H1 (cell line): ENCODE results near the gene PBXIP1. TPM values are rescaled to one million over a fixed set of nuclear protein-coding genes. Genes with fewer than 3 reads are reported as not detected.

Experiments used
- RXRA ChIP-seq: IDR thresholded peaks from 2 replicates; pipeline ENCODE4 v1.6.1; 2011; ENCODE audit warnings: low read depth, mild to moderate bottlenecking, low read length, moderate library complexity; ENCODE audit not compliant: insufficient read depth
- polyA plus RNA-seq, 7 experiments: library from polyadenylated mRNA; depleted of rRNA in 3 of 7; stranded (reverse) in 5 of 7; unstranded in 2 of 7; fragments of >200 nt in 5 of 7; fragments of 200-250 nt in 2 of 7; gene quantifications; 1 replicate in 5 of 7; 2 replicates in 1 of 7; 4 replicates in 1 of 7; pipeline versions ENCODE4 v1.2.1 to v1.2.3, GENCODE V29; 2011 to 2013; ENCODE audit warnings: missing spikeins in 2 of 7, mixed read lengths in 2 of 7
- total RNA-seq: library from RNA; stranded (reverse); fragmentation: NEBNext Ultra II Directional; extraction: Animal tissue kit (Norgen Biotek cat#: 25700); gene quantifications from 2 replicates; pipeline ENCODE4 v1.2.1, GENCODE V29; 2021
- TF ChIP-seq, protein P1 (sequence below): fragments of 300-600 bp; sonication (generic); IDR thresholded peaks from 2 replicates; pipeline ENCODE4 v1.7.1; 2012; ENCODE audit warnings: low read length, moderate library complexity, mild to moderate bottlenecking, inconsistent platforms; ENCODE audit not compliant: insufficient replicate concordance
- TF ChIP-seq, protein P2 (sequence below), 3 experiments: IDR thresholded peaks; 1 replicate in 2 of 3; 2 replicates in 1 of 3; pipeline versions ENCODE4 v1.5.1 to v1.6.1; 2011; ENCODE audit warnings: low read length in 3 of 3, mild to moderate bottlenecking in 3 of 3, inconsistent platforms in 2 of 3, low read depth in 1 of 3, moderate library complexity in 1 of 3; ENCODE audit not compliant: insufficient read depth in 1 of 3; ENCODE audit errors: control extremely low read depth in 1 of 3

Gene PBXIP1
- total and polyA plus RNA-seq, 2 of the 8 experiments (the other 6 are each of a cell fraction or from before 2014, with no cell fraction given) = 12.0 to 19.8 TPM

DNA sequence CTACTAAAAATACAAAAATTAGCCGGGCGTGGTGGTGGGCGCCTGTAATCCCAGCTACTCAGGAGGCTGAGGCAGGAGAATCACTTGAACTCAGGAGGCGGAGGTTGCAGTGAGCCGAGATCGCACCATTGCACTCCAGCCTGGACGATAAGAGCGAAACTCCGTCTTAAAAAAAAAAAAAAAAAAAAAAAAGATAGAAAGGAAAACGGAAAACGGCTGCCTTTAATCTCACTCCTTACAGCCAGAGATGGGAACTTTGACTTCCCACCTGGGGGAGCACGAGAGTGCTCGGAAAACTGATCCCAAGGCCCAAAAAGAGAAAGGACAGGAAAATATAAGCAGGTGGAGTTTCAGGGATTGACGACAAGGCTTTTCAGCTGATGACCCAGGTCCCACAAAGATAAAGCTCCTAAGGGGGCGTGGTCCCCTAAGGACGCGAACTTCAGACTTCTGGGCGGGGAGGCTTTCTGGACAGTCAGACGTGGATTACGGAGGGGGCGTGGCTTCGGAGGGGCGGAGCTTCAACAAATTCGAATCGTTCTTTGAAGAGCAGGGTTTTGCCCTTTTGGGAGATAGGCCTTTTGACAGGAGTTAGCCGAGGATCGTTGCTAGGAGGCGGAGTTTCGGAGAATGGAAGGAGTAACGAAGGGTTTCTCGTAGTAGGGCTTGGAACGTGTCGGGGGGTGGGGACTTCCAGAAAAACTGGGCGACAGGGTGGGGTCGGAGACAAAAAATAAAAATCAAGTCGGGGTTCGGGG is 17.6 kb upstream of the PBXIP1 start (continued):
- TF ChIP-seq, protein P1, sequence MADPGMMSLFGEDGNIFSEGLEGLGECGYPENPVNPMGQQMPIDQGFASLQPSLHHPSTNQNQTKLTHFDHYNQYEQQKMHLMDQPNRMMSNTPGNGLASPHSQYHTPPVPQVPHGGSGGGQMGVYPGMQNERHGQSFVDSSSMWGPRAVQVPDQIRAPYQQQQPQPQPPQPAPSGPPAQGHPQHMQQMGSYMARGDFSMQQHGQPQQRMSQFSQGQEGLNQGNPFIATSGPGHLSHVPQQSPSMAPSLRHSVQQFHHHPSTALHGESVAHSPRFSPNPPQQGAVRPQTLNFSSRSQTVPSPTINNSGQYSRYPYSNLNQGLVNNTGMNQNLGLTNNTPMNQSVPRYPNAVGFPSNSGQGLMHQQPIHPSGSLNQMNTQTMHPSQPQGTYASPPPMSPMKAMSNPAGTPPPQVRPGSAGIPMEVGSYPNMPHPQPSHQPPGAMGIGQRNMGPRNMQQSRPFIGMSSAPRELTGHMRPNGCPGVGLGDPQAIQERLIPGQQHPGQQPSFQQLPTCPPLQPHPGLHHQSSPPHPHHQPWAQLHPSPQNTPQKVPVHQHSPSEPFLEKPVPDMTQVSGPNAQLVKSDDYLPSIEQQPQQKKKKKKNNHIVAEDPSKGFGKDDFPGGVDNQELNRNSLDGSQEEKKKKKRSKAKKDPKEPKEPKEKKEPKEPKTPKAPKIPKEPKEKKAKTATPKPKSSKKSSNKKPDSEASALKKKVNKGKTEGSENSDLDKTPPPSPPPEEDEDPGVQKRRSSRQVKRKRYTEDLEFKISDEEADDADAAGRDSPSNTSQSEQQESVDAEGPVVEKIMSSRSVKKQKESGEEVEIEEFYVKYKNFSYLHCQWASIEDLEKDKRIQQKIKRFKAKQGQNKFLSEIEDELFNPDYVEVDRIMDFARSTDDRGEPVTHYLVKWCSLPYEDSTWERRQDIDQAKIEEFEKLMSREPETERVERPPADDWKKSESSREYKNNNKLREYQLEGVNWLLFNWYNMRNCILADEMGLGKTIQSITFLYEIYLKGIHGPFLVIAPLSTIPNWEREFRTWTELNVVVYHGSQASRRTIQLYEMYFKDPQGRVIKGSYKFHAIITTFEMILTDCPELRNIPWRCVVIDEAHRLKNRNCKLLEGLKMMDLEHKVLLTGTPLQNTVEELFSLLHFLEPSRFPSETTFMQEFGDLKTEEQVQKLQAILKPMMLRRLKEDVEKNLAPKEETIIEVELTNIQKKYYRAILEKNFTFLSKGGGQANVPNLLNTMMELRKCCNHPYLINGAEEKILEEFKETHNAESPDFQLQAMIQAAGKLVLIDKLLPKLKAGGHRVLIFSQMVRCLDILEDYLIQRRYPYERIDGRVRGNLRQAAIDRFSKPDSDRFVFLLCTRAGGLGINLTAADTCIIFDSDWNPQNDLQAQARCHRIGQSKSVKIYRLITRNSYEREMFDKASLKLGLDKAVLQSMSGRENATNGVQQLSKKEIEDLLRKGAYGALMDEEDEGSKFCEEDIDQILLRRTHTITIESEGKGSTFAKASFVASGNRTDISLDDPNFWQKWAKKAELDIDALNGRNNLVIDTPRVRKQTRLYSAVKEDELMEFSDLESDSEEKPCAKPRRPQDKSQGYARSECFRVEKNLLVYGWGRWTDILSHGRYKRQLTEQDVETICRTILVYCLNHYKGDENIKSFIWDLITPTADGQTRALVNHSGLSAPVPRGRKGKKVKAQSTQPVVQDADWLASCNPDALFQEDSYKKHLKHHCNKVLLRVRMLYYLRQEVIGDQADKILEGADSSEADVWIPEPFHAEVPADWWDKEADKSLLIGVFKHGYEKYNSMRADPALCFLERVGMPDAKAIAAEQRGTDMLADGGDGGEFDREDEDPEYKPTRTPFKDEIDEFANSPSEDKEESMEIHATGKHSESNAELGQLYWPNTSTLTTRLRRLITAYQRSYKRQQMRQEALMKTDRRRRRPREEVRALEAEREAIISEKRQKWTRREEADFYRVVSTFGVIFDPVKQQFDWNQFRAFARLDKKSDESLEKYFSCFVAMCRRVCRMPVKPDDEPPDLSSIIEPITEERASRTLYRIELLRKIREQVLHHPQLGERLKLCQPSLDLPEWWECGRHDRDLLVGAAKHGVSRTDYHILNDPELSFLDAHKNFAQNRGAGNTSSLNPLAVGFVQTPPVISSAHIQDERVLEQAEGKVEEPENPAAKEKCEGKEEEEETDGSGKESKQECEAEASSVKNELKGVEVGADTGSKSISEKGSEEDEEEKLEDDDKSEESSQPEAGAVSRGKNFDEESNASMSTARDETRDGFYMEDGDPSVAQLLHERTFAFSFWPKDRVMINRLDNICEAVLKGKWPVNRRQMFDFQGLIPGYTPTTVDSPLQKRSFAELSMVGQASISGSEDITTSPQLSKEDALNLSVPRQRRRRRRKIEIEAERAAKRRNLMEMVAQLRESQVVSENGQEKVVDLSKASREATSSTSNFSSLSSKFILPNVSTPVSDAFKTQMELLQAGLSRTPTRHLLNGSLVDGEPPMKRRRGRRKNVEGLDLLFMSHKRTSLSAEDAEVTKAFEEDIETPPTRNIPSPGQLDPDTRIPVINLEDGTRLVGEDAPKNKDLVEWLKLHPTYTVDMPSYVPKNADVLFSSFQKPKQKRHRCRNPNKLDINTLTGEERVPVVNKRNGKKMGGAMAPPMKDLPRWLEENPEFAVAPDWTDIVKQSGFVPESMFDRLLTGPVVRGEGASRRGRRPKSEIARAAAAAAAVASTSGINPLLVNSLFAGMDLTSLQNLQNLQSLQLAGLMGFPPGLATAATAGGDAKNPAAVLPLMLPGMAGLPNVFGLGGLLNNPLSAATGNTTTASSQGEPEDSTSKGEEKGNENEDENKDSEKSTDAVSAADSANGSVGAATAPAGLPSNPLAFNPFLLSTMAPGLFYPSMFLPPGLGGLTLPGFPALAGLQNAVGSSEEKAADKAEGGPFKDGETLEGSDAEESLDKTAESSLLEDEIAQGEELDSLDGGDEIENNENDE = peak; percentile 37
- TF ChIP-seq, protein P2, sequence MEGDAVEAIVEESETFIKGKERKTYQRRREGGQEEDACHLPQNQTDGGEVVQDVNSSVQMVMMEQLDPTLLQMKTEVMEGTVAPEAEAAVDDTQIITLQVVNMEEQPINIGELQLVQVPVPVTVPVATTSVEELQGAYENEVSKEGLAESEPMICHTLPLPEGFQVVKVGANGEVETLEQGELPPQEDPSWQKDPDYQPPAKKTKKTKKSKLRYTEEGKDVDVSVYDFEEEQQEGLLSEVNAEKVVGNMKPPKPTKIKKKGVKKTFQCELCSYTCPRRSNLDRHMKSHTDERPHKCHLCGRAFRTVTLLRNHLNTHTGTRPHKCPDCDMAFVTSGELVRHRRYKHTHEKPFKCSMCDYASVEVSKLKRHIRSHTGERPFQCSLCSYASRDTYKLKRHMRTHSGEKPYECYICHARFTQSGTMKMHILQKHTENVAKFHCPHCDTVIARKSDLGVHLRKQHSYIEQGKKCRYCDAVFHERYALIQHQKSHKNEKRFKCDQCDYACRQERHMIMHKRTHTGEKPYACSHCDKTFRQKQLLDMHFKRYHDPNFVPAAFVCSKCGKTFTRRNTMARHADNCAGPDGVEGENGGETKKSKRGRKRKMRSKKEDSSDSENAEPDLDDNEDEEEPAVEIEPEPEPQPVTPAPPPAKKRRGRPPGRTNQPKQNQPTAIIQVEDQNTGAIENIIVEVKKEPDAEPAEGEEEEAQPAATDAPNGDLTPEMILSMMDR (IDR thresholded peaks at IDR 0.05; ENCODE audit: control extremely low read depth in 1 of 3, insufficient read depth in 1 of 3, low read depth in 1 of 3, low read length in 3 of 3) = 0 out of 4 replicates have a peak, but pooled peaks of 1 of the 3 experiments have one; percentile 1
- TF ChIP-seq RXRA = no peak
